Measurements from ENCODE around the gene GPR78.

Gene GPR78

GRCh38 chr4:8601086-8601485, 20.9 kb downstream of the GPR78 start:
- DNase-seq: no peak

- no peak for DNase-seq
Observed at GRCh38 chr4:8601556-8601955, 21.4 kb downstream of the GPR78 start.

GRCh38 chr4:8602686-8603430, 22.7 kb downstream of the GPR78 start:
- no peak for DNase-seq

GRCh38 chr4:8603931-8604330, 23.7 kb downstream of the GPR78 start:
- no peak for DNase-seq

GRCh38 chr4:8605289-8605688, 25.1 kb downstream of the GPR78 start:
- DNase-seq: no peak

- DNase-seq: no peak
Observed at GRCh38 chr4:8606476-8606875, 26.3 kb downstream of the GPR78 start.

GRCh38 chr4:8606966-8607365, 26.8 kb downstream of the GPR78 start:
- DNase-seq: no peak

GRCh38 chr4:8607603-8608481, 27.6 kb downstream of the GPR78 start:
- DNase-seq: peak in 1 of 2 experiments; percentile 3

- DNase-seq: no peak
Observed at GRCh38 chr4:8608714-8609391, 28.7 kb downstream of the GPR78 start.

- no peak for DNase-seq
Observed at GRCh38 chr4:8609406-8609805, 29.2 kb downstream of the GPR78 start.

GRCh38 chr4:8609824-8610350, 29.7 kb downstream of the GPR78 start:
- DNase-seq: no peak

- no peak for DNase-seq
Observed at GRCh38 chr4:8610858-8611616, 30.8 kb downstream of the GPR78 start.

GRCh38 chr4:8612646-8613045, 32.5 kb downstream of the GPR78 start:
- DNase-seq: no peak

GRCh38 chr4:8613421-8614364, 33.5 kb downstream of the GPR78 start:
- no peak for DNase-seq

- DNase-seq: no peak
Observed at GRCh38 chr4:8614365-8615193, 34.4 kb downstream of the GPR78 start.

GRCh38 chr4:8615366-8615765, 35.2 kb downstream of the GPR78 start:
- no peak for DNase-seq

GRCh38 chr4:8615921-8616787, 36.0 kb downstream of the GPR78 start:
- no peak for DNase-seq

- no peak for DNase-seq
Observed at GRCh38 chr4:8616831-8617230, 36.6 kb downstream of the GPR78 start.

- no peak for DNase-seq
Observed at GRCh38 chr4:8617486-8618040, 37.4 kb downstream of the GPR78 start.

Data from AML-193 (cell line).